HG03520 (cell line): ENCODE results near the gene GCLM.
A peak's percentile ranks its signal among the peaks of the same experiment; 100 is the strongest.
"Not testable (repeated sequence)": the region's sequence is repeated elsewhere in the genome, so short reads cannot be mapped to it uniquely, and the experiment has no call there.

Experiments used
- ATAC-seq: cut with Tn5 transposase; IDR thresholded peaks from one replicate; pipeline ENCODE4 v1.9.1; 2021; ENCODE audit warnings: mild to moderate bottlenecking, moderate library complexity; ENCODE audit not compliant: unreplicated experiment

GCLM gene

DNA sequence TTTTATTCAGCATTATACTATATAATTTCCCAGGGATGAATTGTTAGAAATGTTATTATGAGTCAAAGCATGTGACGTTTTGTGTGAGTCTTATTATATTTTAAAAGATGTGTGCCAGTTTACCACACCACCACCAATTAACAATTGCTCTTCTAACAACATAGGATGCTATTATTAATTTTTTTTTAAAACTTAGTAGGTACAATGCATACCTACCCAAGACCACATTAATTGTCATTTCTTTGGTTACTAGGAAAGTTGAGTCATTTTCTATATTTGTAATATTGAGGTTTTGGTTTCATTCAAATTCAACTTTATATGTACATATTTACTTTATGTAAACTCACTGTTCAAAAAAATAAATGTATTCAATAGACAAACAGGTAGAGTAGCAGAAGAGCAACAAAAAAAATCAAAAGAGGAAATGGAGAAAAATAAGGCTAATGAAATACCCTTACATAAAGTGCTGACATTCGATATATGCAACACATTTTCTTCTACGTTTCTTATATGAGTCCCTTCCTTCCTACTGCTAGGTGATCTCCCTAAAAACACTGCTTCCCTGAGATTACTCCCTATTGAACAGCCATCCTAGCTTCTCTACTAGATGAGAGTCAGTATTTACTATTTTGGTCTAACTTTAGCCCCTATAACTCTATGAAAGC, 9.6 kb downstream of the GCLM start:
- no peak for ATAC-seq

DNA sequence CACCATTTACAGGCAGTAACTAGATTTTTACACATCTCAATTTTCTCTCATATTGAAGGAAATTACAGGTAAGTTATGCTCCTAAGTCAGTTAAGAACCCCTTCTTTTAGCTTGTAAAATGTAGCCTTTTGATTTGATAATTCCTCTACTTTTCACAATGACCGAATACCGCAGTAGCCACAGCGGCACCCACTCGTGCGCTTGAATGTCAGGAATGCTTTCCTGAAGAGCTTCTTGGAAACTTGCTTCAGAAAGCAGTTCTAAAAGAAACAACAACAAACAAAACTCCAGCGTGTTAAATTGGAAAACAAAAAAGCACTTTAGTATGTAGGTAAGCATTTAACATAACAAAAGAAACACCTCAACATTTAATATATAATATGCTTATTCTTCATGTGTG, 20.3 kb downstream of the GCLM start:
- no peak for ATAC-seq

DNA sequence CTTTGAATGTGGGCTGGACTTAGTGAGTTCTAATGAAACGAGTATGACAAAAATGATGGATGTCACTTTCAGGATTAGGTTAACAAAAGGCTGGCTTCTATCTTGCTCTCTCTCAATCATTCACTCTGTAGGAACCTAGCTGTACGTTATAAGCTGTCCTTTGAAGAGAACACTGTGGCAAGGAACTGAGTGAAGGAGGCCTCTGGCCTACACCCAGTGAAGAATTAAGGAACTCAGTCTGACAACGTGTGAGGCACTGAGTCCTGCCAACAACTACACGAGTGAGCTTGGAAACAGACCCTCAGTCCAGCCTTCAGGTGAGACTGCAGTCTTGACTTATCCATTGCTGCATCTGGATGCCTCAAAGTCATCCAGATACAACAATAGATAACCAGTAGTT, 27.0 kb downstream of the GCLM start:
- ATAC-seq: no peak

DNA sequence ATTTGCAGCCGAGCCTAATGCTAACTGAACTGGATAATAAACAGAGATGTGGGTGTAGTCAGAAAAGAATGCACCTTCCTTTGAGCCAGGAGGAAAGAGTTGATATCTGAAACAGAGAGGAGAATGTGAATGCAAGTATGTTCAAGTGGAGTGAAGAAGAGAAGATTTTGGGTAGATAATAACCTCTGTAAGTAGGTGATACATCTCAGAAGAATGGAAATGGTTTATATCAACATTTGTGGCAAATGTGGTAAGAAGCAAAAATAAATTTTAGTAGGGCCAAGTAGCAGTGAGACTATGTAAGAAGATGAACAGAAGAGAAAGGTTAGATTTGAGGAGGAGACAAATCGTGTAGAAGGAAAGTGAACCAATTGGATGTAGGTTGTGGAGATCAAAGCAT, 28.5 kb downstream of the GCLM start:
- no peak for ATAC-seq

DNA sequence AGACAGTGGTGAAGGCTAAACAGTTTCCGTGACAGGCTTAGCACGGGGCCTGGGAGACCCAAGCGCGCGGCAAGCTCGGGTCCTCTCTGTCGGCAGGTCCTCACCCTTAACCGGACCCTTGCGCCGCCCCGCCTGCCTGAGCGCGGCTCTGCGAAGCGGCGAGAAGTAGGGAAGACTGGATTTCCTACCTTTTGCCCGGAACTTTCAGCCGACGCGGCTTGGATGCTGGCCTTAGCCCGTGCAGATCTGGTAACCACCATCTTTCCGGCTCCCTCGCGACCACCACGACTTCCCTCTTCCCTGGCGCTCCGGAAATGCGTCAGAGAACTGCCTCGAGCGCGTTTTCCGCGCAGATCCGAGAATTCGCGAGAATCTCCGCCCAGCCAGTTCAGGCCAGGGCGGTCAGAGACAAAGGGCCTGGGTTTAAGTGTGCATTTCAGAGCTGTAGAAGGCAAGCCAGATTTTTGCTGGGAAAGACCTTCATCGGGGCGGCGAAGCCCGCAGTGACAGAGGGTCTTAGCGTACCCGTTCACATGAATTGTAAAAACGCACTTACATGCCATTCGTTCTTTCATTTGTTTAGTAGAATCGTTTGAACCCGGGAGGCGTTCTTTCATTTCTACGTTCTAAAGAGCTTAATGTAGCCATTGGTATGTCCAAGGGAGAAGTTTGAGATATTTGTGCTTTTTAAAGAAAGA, 30.2 kb downstream of the GCLM start, which contains the start of gene DNTTIP2:
Gene DNTTIP2, minus strand, starts transcription at position 318 of the 698 bp plus-strand sequence. Its CDS starts 58 bp downstream, at position 260.
- peak; percentile 96 for ATAC-seq

DNA sequence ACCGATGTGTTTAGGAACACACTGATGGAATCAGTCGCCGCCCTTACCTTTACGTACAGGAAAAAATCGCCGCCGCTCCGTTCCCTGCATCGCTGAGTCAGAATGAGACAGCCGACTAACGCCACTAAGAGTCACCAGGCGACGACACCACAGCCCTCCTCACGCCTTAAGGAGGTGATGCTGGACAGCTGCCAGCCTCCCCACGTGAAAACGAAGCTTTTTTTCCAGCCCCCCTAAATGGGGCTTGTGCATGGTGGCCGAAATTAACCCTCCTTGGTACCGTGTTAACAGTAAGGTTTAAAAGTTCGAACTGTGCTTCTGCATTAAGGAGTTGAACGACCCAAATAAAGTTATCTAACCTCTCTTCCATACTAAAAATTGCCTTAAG, 30.7 kb downstream of the GCLM start:
- peak; percentile 53 for ATAC-seq

DNA sequence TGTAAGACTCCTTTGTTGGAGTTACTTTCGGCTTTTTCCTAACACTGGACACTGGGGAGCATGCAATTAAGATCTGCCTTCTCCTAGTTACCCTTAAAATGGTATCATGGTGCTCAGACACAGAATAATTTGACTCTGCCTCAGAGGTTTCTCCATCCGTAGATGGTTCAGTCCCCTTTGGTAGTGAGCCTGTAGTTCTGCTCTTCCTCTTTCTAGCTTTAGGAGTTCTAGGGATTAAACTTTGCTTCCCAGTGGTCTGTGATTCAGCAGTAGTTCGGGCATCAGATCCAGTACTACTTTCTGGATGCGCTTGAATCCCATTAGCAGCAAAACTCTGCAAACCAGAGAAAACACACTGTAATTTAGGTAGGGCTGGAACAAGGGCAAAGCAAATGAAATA, 31.7 kb downstream of the GCLM start:
- ATAC-seq: no peak

DNA sequence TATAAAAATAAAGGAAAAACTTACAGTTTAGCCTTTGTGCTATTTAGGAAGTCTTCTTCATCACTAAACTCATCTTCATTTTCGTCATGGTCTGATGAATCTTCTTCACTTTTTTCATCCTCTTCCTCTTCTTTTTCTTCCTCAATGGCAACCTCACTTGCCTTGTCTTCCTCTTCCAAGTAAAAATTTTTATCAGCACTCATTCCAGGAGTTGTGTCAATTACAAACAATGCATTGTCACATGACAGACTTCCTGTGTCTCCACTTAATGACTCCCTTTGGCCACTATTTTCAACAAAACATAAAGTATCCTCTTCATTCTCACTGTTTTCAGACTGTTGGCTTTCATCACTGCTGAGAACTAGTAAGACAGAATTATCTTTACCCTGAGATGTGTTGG, 33.0 kb downstream of the GCLM start:
- no peak for ATAC-seq

DNA sequence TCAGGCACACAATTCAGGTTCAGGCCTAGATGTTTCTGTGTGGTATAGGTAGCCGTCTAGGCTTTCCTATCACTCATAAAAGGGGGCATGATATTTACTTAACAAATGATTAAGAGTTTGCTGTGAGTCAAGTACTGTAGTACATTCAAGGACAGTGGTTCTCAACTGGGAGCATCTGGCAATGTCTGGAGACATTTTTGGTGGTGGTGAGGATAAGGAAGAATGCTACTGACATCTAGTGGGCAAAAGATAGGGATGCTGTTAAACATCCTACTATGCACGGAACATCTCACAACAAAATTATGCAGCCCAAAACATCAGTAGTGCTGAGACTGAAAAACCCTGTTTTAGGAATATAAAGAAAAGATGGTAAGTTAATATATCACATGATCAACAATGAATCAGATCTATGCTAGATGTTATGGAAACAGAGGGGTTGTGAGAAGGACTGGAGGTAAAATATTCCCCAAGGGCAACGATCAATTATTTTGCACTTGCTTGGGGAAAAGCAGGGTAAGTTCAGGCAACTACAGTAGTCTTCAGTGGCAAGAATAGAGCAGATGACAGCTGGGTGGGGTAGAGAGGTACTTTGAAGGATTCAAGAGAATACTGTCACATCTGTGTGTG, 35.1 kb downstream of the GCLM start:
- ATAC-seq: no peak

DNA sequence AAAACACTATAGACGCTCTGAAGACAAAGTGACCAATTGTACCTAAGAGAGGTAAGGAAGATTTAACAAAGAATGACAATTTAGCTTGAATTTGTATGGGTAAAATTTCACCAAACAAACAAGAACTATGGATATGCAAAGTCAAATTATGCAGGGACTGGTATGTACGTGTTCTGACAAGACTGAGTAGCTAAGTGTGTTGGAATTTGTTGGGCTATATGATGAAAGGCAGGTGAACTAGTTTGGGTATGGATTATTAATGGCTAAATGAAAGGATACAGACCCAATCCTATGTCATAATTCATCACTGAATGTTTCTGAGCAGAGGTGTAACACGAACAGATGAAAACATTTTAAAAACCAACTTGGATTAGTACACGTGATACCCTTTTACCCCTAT, 37.9 kb downstream of the GCLM start:
- no peak for ATAC-seq

DNA sequence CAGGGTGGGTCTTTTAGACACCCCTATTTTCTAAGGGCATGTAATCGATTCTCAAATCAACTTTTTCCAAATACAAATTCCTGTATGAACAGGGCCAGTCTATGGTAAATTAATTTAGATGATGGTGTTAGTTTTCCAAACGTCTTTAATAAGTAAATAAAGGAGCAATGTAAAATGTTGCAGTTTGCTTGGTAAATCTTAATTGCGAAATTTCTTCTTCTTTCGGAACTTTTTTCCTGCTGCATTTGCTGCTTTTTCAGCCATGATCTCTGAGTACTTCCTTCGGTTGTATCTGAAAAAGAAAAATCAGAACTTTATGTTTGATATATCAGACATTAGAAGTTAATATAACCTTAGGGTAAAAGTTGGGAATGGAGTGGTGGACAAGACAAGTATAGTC, 39.6 kb downstream of the GCLM start:
- no peak for ATAC-seq

DNA sequence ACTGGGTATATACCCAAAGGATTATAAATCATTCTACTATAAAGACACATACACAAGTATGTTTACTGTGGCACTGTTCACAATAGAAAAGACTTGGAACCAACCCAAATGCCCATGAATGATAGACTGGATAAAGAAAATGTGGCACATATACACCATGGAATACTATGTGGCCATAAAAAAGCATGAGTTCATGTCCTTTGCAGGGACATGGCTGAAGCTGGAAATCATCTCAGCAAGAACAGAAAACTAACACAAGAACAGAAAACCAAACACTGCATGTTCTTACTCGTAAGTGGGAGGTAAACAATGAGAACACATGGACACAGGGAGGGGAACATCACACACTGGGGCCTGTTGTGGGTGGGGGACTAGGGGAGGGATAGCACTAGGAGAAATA, 40.7 kb downstream of the GCLM start:
- not testable (repeated sequence) for ATAC-seq

DNA sequence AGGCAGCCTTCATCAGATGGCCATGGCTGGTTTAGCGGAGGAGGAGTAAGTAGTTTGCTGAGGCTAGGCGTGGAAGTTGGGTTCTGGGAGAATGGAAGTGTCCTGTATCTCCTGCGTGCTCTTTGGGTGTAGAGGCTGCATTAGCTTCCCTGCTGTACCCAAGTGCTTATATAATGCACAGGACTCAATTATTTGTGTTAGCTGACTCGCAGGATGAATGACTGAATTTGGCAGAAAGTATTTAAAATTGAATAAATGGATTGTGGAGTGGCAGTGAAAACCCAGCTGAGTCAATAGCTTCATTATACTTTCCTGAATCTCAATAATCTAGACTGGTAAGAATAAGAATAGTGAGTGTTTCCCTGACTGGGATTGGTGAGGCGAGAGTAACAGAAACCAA, 44.0 kb downstream of the GCLM start:
- no peak for ATAC-seq

DNA sequence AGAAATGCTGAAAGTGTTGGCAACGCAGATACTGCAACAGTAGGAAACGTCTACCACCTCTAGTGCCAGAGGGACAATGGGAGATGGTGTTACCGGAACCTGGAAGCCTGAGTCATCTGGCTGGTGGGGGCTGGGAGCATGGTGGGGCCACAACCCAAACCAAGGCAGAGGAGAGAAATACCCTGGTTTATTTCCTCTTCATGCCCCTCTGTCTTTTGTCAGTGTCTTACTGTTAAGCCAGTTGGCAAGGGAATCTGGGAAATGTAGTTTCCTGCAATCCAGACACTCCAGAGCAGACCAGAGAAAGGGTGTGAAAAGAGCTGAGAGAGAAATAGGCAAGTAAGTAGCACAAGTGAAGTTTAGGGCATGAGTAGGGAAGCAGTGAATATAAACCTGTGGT, 45.1 kb downstream of the GCLM start:
- no peak for ATAC-seq

DNA sequence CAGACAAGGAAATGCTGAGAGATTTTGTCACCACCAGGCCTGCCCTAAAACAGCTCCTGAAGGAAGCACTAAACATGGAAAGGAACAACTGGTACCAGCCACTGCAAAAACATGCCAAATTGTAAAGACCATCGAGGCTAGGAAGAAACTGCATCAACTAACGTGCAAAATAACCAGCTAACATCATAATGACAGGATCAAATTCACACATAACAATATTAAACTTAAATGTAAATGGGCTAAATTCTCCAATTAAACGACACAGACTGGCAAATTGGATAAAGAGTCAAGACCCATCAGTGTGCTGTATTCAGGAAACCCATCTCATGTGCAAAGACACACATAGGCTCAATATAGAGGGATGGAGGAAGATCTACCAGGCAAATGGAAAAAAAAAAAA, 51.6 kb downstream of the GCLM start:
- ATAC-seq: not testable (repeated sequence)

DNA sequence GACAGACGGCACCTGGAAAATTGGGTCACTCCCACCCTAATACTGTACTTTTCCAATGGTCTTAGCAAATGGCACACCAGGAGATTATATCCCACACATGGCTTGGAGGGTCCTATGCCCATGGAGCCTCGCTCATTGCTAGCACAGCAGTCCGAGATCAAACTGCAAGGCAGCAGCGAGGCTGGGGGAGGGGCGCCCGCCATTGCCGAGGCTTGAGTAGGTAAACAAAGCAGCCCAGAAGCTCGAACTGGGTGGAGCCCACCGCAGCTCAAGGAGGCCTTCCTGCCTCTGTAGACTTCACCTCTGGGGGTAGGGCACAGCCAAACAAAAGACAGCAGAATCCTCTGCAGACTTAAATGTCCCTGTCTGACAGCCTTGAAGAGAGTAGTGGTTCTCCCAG, 53.2 kb downstream of the GCLM start:
- ATAC-seq: not testable (repeated sequence)

DNA sequence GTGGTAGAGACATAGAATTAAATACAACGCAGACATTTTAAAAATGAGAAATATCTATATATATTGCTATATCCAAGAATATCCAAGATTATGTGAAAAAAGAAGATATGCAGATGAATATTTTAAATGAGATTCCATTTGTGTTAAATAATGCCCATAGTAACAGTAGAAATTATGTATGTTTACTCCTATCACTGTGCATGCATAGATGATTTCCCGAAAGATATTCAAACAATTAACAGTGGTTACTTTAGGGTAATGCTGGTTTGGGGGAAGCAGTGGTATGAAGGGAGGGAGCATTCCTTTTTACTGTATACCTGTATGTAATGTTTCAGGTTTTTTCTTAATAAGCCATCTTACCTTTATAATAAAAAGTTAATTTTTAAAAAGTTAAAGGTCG, 55.3 kb downstream of the GCLM start:
- ATAC-seq: no peak

DNA sequence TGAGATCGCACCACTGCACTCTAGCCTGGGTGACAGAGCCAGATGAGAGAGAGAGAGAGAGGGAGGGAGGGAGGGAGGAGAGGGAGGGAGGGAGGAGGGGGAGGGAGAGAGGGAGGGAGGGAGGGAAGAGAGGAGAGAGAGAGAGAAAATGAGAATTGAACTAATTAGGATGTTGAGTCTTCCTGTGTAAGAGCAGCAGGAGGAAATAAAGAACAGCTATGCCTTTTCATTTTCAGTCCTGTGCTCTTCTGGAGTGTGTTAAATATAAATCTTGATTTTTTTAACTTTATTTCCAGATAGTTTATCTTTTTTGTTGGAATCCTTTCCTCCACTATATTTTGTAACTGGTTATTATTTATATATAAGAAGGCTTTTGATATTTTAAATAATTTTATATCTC, 57.4 kb downstream of the GCLM start:
- ATAC-seq: no peak

DNA sequence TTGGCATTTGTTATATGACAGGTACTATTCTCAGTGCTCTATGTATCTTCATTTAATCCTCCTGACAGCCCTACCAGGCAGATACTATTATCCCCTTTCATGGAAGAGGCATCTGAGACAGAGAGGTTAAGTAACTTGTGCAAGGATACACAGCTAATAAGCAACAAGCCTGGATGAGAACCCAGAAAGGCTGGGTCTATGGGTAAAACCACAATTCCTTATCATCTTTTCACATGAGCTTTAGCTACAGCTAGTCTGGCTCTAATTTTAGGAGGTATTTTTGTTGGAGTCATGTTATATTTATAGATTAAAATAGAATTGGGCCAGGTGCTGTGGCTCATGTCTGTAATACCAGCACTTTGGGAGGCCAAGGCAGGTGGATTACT, 57.9 kb downstream of the GCLM start:
- ATAC-seq: no peak

DNA sequence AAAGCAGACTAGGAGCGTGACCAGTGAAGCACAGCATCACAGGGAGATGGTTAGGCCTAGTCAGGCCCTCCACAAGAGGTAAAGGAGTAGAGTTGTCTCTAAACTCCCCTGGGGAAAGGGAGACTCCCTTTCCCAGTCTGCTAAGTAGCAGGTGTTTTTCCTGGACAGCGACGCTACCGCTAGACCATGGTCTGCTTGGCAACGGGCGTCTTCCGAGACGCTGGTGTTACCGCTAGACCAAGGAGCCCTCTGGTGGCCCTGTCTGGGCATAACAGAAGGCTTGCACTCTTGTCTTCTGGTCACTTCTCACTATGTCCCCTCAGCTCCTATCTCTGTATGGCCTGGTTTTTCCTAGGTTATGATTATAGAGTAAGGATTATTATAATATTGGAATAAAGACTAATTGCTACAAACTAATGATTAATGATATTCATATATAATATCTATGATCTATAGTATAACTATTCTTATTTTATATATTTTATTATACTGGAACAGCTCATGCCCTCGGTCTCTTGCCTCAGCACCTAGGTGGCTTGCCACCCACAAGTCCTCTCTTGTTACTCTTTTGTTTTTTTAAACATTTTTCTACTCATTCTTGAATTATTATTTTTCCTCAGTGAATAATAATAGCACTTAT, 58.4 kb downstream of the GCLM start:
- ATAC-seq: not testable (repeated sequence)

DNA sequence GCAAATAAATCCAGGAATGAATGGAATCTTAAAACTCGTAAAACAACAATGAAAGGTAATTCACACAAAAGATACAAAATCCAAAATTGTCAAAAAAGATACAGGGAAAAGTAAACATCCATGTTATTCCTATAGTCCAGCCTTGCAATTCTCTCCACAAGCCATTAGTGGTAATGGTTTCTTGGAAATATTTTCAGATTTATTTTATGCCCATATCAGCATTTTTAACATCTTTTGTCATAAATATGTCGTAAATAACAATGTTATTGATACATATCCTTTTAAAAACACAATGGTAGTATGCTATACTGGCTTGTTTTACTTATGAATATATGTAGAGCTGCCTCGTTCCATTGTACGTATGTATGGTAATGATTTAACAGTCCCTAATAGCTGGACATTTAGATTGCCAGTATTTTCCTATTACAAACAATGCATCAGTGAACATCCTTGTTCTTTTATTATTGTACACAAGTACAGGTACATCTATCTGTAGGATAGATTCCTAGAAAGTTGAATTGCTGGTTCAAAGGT, 60.8 kb downstream of the GCLM start:
- ATAC-seq: no peak
